ENCODE results near the gene TRIOBP.

- TF ChIP-seq, protein P1, sequence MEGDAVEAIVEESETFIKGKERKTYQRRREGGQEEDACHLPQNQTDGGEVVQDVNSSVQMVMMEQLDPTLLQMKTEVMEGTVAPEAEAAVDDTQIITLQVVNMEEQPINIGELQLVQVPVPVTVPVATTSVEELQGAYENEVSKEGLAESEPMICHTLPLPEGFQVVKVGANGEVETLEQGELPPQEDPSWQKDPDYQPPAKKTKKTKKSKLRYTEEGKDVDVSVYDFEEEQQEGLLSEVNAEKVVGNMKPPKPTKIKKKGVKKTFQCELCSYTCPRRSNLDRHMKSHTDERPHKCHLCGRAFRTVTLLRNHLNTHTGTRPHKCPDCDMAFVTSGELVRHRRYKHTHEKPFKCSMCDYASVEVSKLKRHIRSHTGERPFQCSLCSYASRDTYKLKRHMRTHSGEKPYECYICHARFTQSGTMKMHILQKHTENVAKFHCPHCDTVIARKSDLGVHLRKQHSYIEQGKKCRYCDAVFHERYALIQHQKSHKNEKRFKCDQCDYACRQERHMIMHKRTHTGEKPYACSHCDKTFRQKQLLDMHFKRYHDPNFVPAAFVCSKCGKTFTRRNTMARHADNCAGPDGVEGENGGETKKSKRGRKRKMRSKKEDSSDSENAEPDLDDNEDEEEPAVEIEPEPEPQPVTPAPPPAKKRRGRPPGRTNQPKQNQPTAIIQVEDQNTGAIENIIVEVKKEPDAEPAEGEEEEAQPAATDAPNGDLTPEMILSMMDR (IDR thresholded peaks at IDR 0.05; ENCODE audit: low read depth, low read length): no peak
- TF ChIP-seq EZH2phosphoT487 (IDR thresholded peaks at IDR 0.05; ENCODE audit: low read depth): no peak
These were observed 19.9 kb downstream of the TRIOBP start for GRCh38 chr22:37716708-37717107.
